GM18870 (cell line): ENCODE measurements around the gene SLC22A4.
A peak's percentile ranks its signal among the peaks of the same experiment; 100 is the strongest.

ENCODE experiments used
- ATAC-seq: cut with Tn5 transposase; IDR thresholded peaks from one replicate; pipeline ENCODE4 v1.9.1; 2021; ENCODE audit warnings: moderate library complexity; ENCODE audit not compliant: unreplicated experiment

SLC22A4 gene

GRCh38 chr5:132293992-132294727 is at the start of gene SLC22A4:
TSS of gene SLC22A4 (plus strand) at chr5:132294394. CDS start at chr5:132294617, 223 bp downstream.
- ATAC-seq = peak; percentile 40

- no peak for ATAC-seq
These were observed 48.6 kb upstream of the SLC22A4 start for GRCh38 chr5:132245593-132245992.

- ATAC-seq = no peak
These were observed 47.4 kb upstream of the SLC22A4 start for GRCh38 chr5:132246806-132247205.

- ATAC-seq = no peak
These were observed 43.6 kb upstream of the SLC22A4 start for GRCh38 chr5:132250547-132250946.

GRCh38 chr5:132251220-132251725 is 42.9 kb upstream of the SLC22A4 start:
- ATAC-seq = no peak

GRCh38 chr5:132253008-132253441 is 41.2 kb upstream of the SLC22A4 start:
- ATAC-seq = no peak

GRCh38 chr5:132253452-132254320 is 40.5 kb upstream of the SLC22A4 start:
- ATAC-seq = no peak

- ATAC-seq = no peak
These were observed 39.7 kb upstream of the SLC22A4 start for GRCh38 chr5:132254321-132254977.

- ATAC-seq = no peak
These were observed 38.0 kb upstream of the SLC22A4 start for GRCh38 chr5:132256086-132256782.

- ATAC-seq = no peak
These were observed 37.4 kb upstream of the SLC22A4 start for GRCh38 chr5:132256783-132257130.

GRCh38 chr5:132257131-132258101 is 36.8 kb upstream of the SLC22A4 start, which contains the start of gene PDLIM4:
TSS of gene PDLIM4 (plus strand) at chr5:132257696. CDS start at chr5:132257735, 39 bp downstream.
- no peak for ATAC-seq

GRCh38 chr5:132258102-132259068 is 35.8 kb upstream of the SLC22A4 start:
- ATAC-seq = no peak

- no peak for ATAC-seq
These were observed 34.9 kb upstream of the SLC22A4 start for GRCh38 chr5:132259069-132259851.

GRCh38 chr5:132260051-132260450 is 34.1 kb upstream of the SLC22A4 start:
- no peak for ATAC-seq

- peak; percentile 53 for ATAC-seq
These were observed 33.3 kb upstream of the SLC22A4 start for GRCh38 chr5:132260714-132261551.
